Skin epidermis (tissue), 12 donors: Measurements from ENCODE around the gene EHBP1L1.
A peak's percentile ranks its signal among the peaks of the same experiment; 100 is the strongest.

Experiments used
- H3K27ac ChIP-seq, 21 experiments: fragments of 200-600 bp; sonication (generic) in 11 of 21; one replicate each; pipeline ENCODE4 v1.5.0; 2020; ENCODE audit warnings: mild to moderate bottlenecking in 3 of 21, inconsistent platforms in 2 of 21, moderate library complexity in 2 of 21
- H3K4me3 ChIP-seq, 7 experiments: fragments of 200-600 bp; sonication (generic) in 2 of 7; one replicate each; pipeline ENCODE4 v1.5.0; 2020; ENCODE audit warnings: inconsistent platforms in 2 of 7, mild to moderate bottlenecking in 2 of 7, moderate library complexity in 1 of 7

The EHBP1L1 gene

DNA sequence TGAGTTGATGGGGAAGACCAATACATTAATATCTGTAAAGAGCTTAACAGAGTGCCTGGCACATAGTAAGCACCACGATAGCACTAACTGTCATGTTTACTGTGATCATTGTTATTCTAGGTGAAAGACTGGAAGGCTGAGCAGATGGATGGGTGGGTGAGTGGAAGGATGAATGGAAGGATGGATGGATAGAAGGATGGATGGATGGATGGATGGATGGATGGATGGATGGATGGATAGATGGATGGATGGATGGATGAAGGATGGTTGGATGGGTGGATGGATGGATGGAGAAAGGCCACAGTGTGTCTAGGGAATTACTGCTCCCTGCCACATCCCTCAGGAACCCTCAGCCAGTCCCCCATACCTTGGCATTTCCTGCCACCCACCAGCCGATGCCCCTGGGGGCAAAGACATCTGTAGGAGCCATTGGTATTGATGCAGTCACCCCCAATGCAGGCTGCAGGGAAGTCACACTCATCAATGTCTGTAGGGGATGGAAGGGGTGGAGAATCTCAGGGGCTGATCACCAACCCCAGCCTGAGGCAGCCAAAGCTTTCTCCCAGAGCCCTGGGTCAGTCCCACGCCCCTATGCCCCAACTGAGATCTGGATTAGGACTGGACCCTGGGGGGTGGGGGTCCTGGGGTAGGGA is 33.0 kb upstream of the EHBP1L1 start:
- Histone ChIP-seq H3K4me3 (no peak overlapping the region), H3K27ac (no peak overlapping the region)

- Histone ChIP-seq H3K27ac (peak overlapping the region in 12 of 21 experiments; percentile 11 to 80 (median 71)), H3K4me3 (peak overlapping the region in 4 of 7 experiments; percentile 35 to 43 (median 38))
Observed at GRCh38 chr11:65545853-65546216, 30.0 kb upstream of the EHBP1L1 start.

DNA sequence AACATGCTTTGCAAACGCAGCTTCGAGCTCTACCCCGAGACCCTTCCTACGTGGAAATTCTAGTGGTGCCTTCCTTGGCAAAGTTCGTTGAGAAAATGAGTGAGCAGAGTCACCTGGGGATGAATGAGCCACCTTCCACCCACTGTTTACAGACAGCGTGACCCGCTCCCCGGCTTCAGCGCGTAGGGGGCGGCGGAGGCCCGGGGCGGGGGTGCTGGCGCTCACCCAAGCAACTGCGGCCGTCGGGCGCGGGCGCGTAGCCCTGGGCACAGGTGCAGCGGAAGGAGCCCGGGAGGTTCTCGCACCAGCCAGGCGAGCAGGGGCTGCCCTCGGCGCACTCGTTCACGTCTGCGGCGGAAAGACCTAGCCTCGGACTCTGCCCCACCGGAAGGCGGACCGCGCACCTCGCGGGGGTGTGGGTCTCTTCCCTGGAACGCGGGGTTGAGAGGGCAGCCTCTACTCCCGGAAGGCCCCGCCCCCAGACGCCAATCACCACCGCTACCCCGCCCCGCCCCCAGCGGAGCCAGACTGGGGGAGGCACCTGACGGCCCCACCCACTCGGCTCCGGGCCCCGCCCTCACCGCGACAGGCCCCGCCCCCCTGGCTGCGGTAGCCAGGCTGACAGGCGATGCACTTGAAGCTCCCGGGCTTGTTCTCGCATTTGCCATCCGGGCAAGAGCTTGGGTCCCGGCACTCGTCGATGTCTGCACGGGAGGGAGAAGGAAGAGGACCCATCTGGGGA is 29.5 kb upstream of the EHBP1L1 start:
- peak overlapping the region; percentile 18 to 43 (median 35) for H3K4me3 ChIP-seq
- peak overlapping the region in 18 of 21 experiments; percentile 11 to 80 (median 66) for H3K27ac ChIP-seq

- peak overlapping the region in 3 of 21 experiments; percentile 0 to 77 (median 76) for H3K27ac ChIP-seq
- no peak overlapping the region for H3K4me3 ChIP-seq
Observed at GRCh38 chr11:65547446-65548125, 28.3 kb upstream of the EHBP1L1 start.

GRCh38 chr11:65548395-65548794 is 27.5 kb upstream of the EHBP1L1 start:
- no peak overlapping the region for H3K4me3 ChIP-seq
- peak overlapping the region in 1 of 21 experiments; percentile 3 for H3K27ac ChIP-seq

DNA sequence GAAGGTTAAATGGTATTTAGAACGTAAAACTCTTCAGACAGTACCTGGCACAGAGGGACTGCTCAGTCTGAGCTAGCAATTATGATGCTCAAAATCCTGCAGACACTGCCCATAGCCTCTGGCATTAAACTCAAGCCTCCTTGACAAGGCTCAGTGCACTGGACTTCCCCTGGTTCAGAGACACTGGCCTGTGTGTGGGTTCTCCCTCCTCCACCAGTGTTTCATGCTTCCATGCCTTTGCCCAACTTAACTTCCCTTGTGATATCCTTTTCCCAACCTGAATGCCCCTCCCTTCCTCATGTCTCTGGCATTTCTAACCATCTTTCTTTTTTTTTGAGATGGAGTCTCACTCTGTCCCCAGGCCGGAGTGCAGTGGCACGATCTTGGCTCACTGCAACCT is 26.8 kb upstream of the EHBP1L1 start:
- no peak overlapping the region for H3K4me3 ChIP-seq
- no peak overlapping the region for H3K27ac ChIP-seq

GRCh38 chr11:65551572-65552387 is 24.1 kb upstream of the EHBP1L1 start:
- Histone ChIP-seq H3K4me3 (no peak overlapping the region), H3K27ac (no peak overlapping the region)

- H3K27ac ChIP-seq, result peak overlapping the region in 2 of 21 experiments; percentile 31 to 73
- no peak overlapping the region for H3K4me3 ChIP-seq
Observed at GRCh38 chr11:65552388-65552951, 23.4 kb upstream of the EHBP1L1 start.

DNA sequence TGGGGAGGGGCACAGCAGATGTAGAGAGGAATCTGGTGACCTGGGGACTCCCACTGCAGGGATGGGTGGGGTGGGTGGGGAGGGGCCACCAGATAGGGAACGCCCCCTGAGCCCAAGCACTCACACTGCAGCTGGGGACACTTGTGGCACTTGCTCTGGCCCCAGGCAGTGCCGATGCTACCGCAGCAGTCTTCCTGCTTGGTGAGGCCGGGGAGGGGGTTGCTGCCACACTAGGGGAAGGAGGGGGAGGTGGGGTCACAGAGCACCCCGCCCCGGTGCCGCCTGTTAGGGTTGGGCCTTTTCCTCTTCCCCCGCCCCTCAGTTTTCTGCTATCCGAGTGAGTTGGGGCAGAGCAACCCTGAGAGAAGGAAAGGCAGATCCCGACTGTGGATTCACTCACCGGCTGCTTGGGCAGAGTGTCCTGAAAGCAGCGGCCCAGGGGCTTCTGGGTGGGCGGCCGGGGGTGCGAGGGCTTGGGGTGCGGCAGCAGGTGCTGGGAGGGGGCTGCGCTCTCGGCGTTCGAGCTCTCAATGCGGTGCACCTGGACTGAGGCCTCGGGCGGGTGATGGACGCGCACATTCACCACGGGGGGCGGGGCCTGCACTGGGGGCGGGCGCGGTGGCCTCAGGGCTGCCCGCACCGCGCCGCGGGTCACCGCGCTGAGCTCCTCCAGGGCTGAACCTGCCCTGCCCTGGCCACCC is 22.4 kb upstream of the EHBP1L1 start:
- no peak overlapping the region for H3K4me3 ChIP-seq
- peak overlapping the region in 7 of 21 experiments; percentile 3 to 73 (median 41) for H3K27ac ChIP-seq

DNA sequence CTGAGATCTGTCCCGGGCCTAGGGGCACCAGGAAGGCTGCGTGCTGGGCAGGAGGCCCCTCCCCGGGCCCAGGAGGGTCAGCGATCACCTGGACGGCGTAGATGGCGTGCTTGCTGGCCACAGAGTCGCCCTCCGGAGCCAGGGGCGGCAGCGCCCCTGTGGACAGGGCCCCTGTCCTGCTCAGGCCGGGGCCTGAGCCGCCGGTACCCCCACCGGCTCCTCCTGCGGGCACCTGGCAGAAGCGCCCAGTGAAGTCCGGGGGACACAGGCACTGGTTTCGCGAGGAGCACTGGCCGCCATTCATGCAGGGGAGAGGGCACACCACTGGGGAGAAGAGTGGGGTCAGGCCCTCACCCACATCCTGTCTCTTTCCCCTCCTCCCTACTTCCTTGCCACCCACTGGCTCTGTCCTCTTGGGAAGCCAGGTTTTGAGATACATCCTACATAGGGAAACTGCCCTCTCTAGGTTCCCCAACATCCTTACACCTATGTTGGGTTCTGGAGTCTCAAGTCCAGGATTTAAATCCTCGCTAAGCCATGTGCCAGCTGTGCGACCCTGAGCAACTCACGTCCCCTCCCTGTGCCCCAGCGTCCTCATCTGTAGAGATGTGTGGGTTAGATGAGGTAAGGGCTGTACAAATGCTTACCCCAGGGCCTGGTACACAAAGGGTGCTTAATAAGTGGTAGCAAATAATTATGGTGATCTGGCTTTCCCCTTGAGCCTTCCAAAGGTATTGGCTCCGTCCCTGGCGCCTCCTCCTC is 21.6 kb upstream of the EHBP1L1 start:
- Histone ChIP-seq H3K4me3 (no peak overlapping the region), H3K27ac (peak overlapping the region in 8 of 21 experiments; percentile 3 to 73 (median 41))

DNA sequence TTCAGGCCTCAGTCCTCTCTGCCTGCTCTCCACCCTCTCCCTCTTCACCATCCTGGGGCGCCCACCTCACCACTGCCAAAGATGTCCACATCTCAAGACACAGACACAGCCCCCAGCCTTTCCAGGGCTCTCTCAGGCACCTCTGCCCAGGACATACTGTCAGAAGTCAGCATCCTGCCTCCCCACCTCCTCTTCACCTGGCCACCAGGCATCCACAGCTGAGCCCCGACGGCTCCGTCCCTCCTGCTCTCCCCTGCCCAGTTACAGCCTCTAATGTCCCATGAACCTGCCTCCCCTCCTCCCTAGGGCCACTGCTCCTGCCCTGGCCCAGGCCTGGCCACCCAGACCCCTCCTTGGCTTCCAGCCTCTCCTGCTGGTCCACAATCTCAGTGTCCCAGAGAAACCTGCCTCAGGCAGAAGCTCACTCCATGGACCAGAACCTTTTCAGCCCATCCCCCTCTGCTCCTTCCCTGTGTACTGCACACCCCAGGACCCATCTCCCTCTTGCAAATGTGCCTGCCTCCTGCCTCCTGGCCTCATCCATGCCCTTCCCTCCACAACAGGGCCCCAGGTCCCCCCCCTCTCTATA is 20.9 kb upstream of the EHBP1L1 start:
- peak overlapping the region in 10 of 21 experiments; percentile 18 to 83 (median 40) for H3K27ac ChIP-seq
- no peak overlapping the region for H3K4me3 ChIP-seq

DNA sequence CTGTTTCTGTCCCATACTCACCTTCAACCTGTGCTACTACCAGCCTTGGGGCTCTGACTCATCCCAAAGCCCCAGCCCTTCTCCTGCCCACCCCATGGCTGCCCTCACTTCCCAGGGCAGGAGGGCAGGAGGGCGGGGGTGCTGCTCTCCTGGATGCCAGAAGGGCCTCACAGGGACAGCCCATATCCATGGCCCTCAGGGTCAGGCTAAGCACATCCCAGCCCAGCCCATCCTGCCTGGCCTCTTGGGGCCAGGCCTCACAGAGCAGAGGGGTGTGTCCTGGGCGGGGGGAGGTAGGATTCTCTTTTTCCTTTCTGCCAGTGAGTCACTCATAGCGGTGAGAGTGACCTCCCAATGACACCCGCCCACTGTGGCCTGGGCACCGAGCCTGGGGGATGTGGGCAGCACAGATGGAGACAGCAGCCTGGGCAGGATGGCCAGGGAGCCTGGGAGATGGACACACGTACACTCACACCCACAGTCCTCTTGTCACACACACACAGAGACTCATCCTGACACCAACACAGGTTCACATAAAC is 20.1 kb upstream of the EHBP1L1 start:
- no peak overlapping the region for H3K4me3 ChIP-seq
- peak overlapping the region in 10 of 21 experiments; percentile 20 to 83 (median 42) for H3K27ac ChIP-seq

- peak overlapping the region in 6 of 7 experiments; percentile 46 to 63 (median 52) for H3K4me3 ChIP-seq
Observed at GRCh38 chr11:65556470-65557279, 19.2 kb upstream of the EHBP1L1 start.

DNA sequence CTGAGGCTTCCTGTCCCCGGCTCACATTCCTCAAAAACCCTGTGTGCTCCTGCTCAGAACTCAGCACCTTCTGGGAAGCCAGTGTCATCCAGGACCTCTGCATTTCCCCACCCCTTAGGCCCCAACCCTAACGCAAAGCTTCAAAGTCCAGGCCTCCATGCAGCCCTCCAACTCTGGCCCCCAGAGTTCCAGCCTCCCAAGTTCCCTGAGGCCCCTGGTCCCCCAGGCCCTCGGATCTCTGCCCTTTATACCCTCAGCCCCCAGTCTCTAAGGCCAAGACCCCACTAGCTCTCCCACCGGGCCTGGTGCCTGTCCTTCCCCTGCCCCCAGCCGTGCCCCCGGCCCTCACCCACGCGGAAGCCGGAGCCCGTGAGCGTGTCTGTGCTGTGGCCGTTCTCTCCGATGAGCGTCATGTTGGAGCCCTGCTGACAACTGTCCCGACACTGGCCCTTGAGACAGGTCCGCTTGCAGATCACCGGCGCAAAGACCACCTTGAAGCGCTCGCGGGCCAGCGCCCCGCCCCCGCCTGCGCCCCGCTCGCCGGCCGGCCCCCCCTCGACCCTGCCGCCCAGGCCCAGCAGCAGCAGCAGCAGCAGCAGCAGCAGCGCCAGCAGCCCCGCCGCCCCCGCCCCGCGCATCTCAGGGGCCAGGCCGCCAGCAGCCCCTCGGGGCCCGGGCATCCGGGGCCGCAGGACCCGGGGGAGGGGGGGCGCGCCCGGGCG is 18.4 kb upstream of the EHBP1L1 start:
- H3K4me3 ChIP-seq, result peak overlapping the region; percentile 42 to 63 (median 50)
- peak overlapping the region; percentile 32 to 95 (median 87) for H3K27ac ChIP-seq

More at GRCh38 chr11:65556470-65557279, 19.2 kb upstream of the EHBP1L1 start:
- H3K27ac ChIP-seq, result peak overlapping the region in 20 of 21 experiments; percentile 47 to 95 (median 86)

DNA sequence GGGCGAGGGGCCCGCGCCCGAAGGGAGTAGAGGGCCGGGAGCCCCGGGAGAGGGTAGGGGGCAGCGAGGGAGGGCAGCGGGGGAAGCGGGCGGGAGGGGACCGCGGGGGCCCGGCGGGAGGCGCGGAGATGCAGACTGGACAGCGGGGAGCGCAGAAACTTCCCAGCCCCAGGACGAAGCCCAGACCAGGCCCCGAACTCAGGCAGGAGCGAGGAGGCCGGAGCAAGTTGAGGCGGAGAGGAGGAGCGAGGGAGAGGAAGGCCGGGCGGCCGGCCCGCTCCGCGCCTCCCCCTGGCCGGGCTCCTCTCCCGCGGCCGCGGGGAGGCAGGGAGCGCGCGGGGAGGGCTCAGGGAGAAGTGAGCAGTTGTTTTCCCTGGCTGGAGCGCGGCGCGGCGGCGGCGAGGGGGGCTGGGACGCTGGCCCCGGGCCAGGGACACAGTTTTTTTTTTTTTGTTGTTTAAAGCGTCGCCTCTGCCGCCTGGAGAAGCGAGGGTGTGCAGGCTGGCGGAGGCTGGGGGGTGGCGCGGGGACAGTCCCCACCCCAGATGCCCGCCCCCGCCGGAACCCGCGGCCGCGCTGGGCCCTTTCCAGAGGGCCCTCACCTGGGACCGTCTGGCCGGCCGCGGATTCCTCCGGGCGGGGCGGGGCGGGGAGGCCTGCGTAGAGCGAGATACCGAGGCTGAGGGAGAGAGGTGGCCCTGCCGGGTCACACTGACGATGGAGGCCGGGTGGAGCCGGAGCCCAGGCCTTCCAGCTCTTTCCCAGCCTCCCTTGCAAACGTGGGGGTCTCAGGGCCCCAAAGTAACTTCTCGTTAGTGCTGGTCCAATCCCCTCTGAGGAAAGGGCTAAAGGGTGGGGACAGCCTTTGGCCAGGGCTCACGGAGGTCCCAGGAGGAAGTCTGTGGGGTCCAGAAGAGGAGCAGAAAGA is 17.6 kb upstream of the EHBP1L1 start, which contains the start of gene LTBP3:
LTBP3 (minus strand) TSS at position 358 of the 928 bp plus-strand sequence. CDS start 400 bp downstream, outside the sequence.
- H3K4me3 ChIP-seq, result peak within 1 kb of the TSS; percentile 42 to 63 (median 50)
- peak within 1 kb of the TSS; percentile 34 to 95 (median 87) for H3K27ac ChIP-seq
